Measurements from ENCODE around the gene AUNIP. TPM values are rescaled to one million over a fixed set of nuclear protein-coding genes. Genes with fewer than 3 reads are reported as not detected.
A peak's percentile ranks its signal among the peaks of the same experiment; 100 is the strongest.

Gene AUNIP
- polyA plus RNA-seq, 1 experiment, result 1.4 TPM

DNA sequence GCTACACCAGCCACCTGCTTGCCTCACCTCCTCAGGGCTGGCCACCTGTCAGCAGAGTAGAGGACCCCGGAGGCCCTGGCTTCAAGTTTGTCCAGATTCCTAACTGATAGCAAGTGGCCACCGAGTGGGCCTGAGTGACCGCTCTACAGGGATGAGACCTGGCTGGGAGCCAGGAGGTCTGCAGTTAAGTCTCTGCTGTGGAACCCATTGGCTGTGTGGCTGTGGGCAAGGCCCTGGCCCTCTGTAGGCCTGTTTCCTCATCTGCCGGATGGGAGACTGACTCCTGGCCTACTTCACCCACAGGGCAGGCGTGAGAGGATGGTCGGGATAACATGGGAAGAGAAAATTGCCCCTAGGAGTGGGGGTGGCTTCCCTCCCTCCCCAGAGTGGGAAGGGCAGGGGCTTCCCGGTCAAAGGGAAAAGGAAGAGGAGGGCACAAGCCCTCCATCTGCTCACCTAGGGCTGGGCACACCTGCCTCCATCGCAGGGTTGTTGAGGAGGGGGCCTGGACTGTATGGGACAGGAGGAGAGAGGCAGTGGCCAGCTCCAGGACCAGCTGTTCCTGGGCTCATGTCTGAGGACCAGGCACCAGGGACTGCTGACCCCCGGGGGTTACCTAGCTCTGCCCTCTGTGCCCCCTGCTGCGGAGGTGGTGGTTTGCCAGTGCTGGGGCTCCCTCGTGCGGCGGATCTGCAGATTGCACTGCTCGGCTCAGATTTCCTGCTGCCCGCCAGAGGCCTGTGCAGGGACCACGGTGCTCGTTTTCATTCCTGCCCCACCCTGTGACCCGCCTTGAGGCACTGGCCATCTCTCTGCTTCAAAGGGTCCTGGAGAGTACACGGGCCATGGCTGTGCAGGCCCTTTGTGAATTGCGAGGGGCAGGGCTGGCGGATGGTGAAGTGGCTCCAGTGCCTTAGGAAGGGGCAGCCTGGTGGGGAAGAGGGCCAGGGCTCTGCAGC is 48.6 kb downstream of the AUNIP start:
- no peaks in the 10 kb centered on the region for H3K27me3 ChIP-seq (ENCODE audit: control insufficient read depth, insufficient read depth, low read length)
- peaks cover 46% of the 10 kb centered on the region for H3K36me3 ChIP-seq (ENCODE audit: control insufficient read depth, insufficient read depth, low read length)
- CTCF ChIA-PET, result interaction anchor here (0.8 to 3.9 kb wide), 8 partner anchors 9 to 238 kb away, joined by 3 to 18 read pairs (median 4); partner anchors contain the start of gene MTFR1L
- no peak for DNase-seq (ENCODE audit: low read depth)
- TF ChIP-seq, protein P1, sequence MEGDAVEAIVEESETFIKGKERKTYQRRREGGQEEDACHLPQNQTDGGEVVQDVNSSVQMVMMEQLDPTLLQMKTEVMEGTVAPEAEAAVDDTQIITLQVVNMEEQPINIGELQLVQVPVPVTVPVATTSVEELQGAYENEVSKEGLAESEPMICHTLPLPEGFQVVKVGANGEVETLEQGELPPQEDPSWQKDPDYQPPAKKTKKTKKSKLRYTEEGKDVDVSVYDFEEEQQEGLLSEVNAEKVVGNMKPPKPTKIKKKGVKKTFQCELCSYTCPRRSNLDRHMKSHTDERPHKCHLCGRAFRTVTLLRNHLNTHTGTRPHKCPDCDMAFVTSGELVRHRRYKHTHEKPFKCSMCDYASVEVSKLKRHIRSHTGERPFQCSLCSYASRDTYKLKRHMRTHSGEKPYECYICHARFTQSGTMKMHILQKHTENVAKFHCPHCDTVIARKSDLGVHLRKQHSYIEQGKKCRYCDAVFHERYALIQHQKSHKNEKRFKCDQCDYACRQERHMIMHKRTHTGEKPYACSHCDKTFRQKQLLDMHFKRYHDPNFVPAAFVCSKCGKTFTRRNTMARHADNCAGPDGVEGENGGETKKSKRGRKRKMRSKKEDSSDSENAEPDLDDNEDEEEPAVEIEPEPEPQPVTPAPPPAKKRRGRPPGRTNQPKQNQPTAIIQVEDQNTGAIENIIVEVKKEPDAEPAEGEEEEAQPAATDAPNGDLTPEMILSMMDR (IDR thresholded peaks at IDR 0.05; ENCODE audit: insufficient read depth, low read depth, low read length), result peak; percentile 92
- H3K4me3 ChIP-seq (ENCODE audit: low read depth, low read length), result no peak overlapping the region
- POLR2A ChIA-PET, result no interaction called here

DNA sequence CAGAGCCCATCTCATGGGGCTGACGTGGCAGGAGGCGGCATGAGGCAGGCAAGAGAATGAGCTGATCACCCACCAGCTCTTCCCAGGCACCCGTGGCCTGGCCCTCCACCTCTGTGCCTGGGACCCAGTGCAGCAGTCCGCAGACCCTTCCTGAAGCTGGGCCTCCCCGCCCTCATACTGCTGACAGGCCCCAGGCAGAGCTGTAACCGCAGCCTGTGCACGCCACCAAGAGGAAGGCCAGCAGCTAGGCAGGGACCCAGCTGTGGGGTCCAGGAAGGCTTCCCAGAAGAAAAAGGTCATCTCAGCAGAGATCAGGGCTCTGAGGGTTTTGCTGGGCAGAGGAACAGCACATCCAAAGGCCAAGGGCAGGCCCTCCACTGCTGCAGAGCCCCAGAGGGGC is 49.3 kb downstream of the AUNIP start:
- POLR2A ChIA-PET, result no interaction called here

DNA sequence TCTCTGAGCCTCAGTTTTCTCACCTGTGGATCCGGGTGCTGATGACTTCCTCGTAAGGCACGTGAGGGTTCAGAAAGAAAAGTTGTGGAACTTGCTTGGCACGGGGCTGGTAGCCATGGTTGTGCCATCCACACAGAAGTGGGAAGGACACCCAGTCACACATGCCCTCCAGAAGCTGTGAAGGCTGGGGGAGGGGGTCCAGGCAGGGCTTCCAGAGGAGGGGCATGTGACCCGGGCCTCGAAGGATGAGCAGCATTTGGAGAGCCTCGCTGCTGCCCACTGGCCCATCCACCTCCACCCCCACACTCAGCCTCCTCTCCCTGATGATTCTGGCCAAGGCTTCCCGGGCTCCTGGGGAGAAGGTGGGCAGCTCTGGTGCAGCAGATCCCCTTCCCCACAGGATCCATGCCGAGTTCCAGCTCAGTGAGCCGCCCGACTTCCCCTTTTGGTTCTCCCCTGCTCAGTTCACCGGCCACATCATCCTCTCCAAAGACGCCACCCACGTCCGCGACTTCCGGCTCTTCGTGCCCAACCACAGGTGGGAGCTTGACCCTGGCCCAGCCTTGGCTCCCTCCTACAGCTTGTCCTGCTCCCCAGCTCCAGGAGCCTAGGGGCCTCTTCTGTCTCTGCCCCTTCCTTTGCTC is 49.9 kb downstream of the AUNIP start:
- ChIA-PET CTCF (interaction anchor here (0.5 to 3.9 kb wide), 7 partner anchors 10 to 406 kb away, joined by 3 to 18 read pairs (median 9); partner anchors contain the start of gene MTFR1L), POLR2A (no interaction called here)
- H3K4me3 ChIP-seq (ENCODE audit: low read depth, low read length), result no peak overlapping the region
- H3K27me3 ChIP-seq (ENCODE audit: control insufficient read depth, insufficient read depth, low read length), result no peaks in the 10 kb centered on the region
- TF ChIP-seq, protein P1 (IDR thresholded peaks at IDR 0.05; ENCODE audit: insufficient read depth, low read depth, low read length), result no peak
- H3K36me3 ChIP-seq (ENCODE audit: control insufficient read depth, insufficient read depth, low read length), result peaks cover 36% of the 10 kb centered on the region
- DNase-seq (ENCODE audit: low read depth), result no peak

More for the DNA sequence above, 49.3 kb downstream of the AUNIP start:
- DNase-seq (ENCODE audit: low read depth), result no peak
- H3K36me3 ChIP-seq (ENCODE audit: control insufficient read depth, insufficient read depth, low read length), result peaks cover 39% of the 10 kb centered on the region
- no peaks in the 10 kb centered on the region for H3K27me3 ChIP-seq (ENCODE audit: control insufficient read depth, insufficient read depth, low read length)
- TF ChIP-seq, protein P1 (IDR thresholded peaks at IDR 0.05; ENCODE audit: insufficient read depth, low read depth, low read length), result no peak
- CTCF ChIA-PET, result interaction anchor here (0.8 to 3.9 kb wide), 7 partner anchors 9 to 237 kb away, joined by 3 to 18 read pairs (median 4); partner anchors contain the start of gene MTFR1L
- no peak overlapping the region for H3K4me3 ChIP-seq (ENCODE audit: low read depth, low read length)

DNA sequence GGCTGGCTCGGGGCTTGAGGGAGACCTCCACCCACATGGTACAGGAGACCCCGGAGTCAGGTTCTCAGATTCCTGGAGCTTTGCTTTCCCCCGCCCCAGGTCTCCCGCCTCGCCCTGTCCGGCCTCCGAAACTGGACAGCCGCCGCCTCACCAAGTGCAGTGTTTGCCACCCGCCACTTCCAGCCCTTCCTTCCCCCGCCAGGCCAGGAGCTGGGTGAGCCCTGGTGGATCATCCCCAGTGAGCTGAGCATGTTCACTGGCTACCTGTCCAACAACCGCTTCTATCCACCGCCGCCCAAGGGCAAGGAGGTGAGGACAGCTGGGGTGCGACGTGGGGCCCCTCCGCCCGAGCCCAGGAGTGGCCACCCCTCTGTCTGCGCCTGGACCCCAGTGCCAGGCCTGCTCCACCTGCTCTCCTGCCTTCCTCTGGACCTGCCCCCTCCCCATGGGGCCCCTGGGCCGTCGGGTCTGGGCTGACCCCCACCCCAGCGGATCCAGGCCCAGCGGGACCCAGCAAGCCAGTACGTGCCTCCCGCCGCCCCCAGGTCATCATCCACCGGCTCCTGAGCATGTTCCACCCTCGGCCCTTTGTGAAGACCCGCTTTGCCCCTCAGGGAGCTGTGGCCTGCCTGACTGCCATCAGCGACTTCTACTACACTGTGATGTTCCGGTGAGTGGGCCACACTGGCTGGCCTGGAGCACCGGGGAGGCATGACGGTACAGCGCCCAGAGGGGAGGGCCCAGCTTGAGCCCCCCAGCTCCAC is 50.6 kb downstream of the AUNIP start:
- TF ChIP-seq, protein P1 (IDR thresholded peaks at IDR 0.05; ENCODE audit: insufficient read depth, low read depth, low read length), result no peak
- no peak for DNase-seq (ENCODE audit: low read depth)
- POLR2A ChIA-PET, result no interaction called here
- H3K27me3 ChIP-seq (ENCODE audit: control insufficient read depth, insufficient read depth, low read length), result no peaks in the 10 kb centered on the region
- H3K36me3 ChIP-seq (ENCODE audit: control insufficient read depth, insufficient read depth, low read length), result peaks cover 30% of the 10 kb centered on the region
- CTCF ChIA-PET, result interaction anchor here (0.6 to 3.9 kb wide), 8 partner anchors 10 to 455 kb away, joined by 3 to 18 read pairs (median 4); partner anchors contain the start of gene MTFR1L
- H3K4me3 ChIP-seq (ENCODE audit: low read depth, low read length), result no peak overlapping the region

Measured in BJ (cell line).